H1 (cell line): ENCODE measurements around the gene DHX57. TPM values are rescaled to one million over a fixed set of nuclear protein-coding genes. Genes with fewer than 3 reads are reported as not detected.
A peak's percentile ranks its signal among the peaks of the same experiment; 100 is the strongest.

ENCODE experiments used
- CTCF ChIA-PET: fragments of 300-600 bp; sonication (Branson Sonifier 250); formaldehyde crosslinking; loops from one replicate; lab custom pipeline; 2021; ENCODE audit not compliant: partially characterized antibody; lab: Charles Lee
- POLR2A ChIA-PET: fragments of 300-600 bp; sonication (Branson Sonifier 250); formaldehyde crosslinking; loops from one replicate; lab custom pipeline; 2021; ENCODE audit warnings: inconsistent platforms; ENCODE audit not compliant: partially characterized antibody; lab: Charles Lee
- DNase-seq, 2 experiments: peaks; one replicate each; pipeline versions ENCODE4 v3.0.0 to v3.0.0-alpha.2; 2010 to 2022; ENCODE audit warnings: low spot score in 2 of 2, low read depth in 1 of 2, mixed read lengths in 1 of 2
- FAIRE-seq: peaks from 2 replicates; lab custom pipeline; 2011; peaks lifted over from hg19 to GRCh38; lab: Jason Lieb, UNC
- H2AFZ ChIP-seq: 2 replicates; pipeline ENCODE4 v1.8.1; 2012; ENCODE audit warnings: low read length, inconsistent platforms
- H2AK5ac ChIP-seq: 2 replicates; pipeline ENCODE4 v1.6.1; 2013; ENCODE audit warnings: low read depth, low read length
- H2BK120ac ChIP-seq: replicated peaks from 2 replicates; pipeline ENCODE3; 2013; ENCODE audit warnings: low read depth, low read length, inconsistent platforms
- H2BK12ac ChIP-seq: 2 replicates; pipeline ENCODE4 v1.6.1; 2013; ENCODE audit warnings: low read depth, low read length
- H2BK15ac ChIP-seq: 2 replicates; pipeline ENCODE4 v1.6.1; 2013; ENCODE audit warnings: low read length
- H2BK20ac ChIP-seq: 2 replicates; pipeline ENCODE4 v1.6.1; 2013; ENCODE audit warnings: low read length
- H2BK5ac ChIP-seq: 2 replicates; pipeline ENCODE4 v1.6.1; 2013; ENCODE audit warnings: low read depth, low read length
- H3K14ac ChIP-seq: 2 replicates; pipeline ENCODE4 v1.6.1; 2013; ENCODE audit warnings: inconsistent platforms; ENCODE audit not compliant: insufficient read length
- H3K18ac ChIP-seq: 2 replicates; pipeline ENCODE4 v1.6.1; 2013; ENCODE audit warnings: low read length; ENCODE audit errors: extremely low read depth
- H3K23ac ChIP-seq: 2 replicates; pipeline ENCODE4 v1.6.1; 2013; ENCODE audit warnings: inconsistent platforms; ENCODE audit not compliant: insufficient read length
- H3K23me2 ChIP-seq: 2 replicates; pipeline ENCODE4 v1.6.1; 2013; ENCODE audit warnings: low read depth, low read length
- H3K27ac ChIP-seq: 2 replicates; pipeline ENCODE4 v1.6.1; 2011; ENCODE audit warnings: low read depth, low read length, inconsistent platforms
- H3K27me3 ChIP-seq, 4 experiments: replicated peaks in 1 of 4; 1 replicate in 1 of 4; 2 replicates in 3 of 4; pipeline versions ENCODE4 v1.6.1 to v1.8.1; 2011 to 2013; ENCODE audit warnings: low read length in 3 of 4, mild to moderate bottlenecking in 3 of 4, inconsistent platforms in 2 of 4, mixed read lengths in 2 of 4, moderate library complexity in 1 of 4; ENCODE audit not compliant: control insufficient read depth in 3 of 4, insufficient read depth in 3 of 4; ENCODE audit errors: extremely low read depth in 1 of 4
- H3K36me3 ChIP-seq, 4 experiments: 2 replicates each; pipeline versions ENCODE4 v1.6.1 to v1.8.1; 2011 to 2013; ENCODE audit warnings: mild to moderate bottlenecking in 4 of 4, low read length in 3 of 4, moderate library complexity in 2 of 4, control low read depth in 1 of 4, inconsistent platforms in 1 of 4; ENCODE audit not compliant: insufficient read depth in 4 of 4, control insufficient read depth in 2 of 4
- H3K4ac ChIP-seq: replicated peaks from 2 replicates; pipeline ENCODE3; 2013; ENCODE audit warnings: low read length, low read depth, mixed read lengths, inconsistent platforms; ENCODE audit not compliant: insufficient read length
- H3K4me1 ChIP-seq, 4 experiments: replicated peaks in 1 of 4; 1 replicate in 1 of 4; 2 replicates in 3 of 4; pipeline versions ENCODE4 v1.6.1 to v1.8.1; 2011 to 2013; ENCODE audit warnings: low read length in 3 of 4, inconsistent platforms in 2 of 4, mixed read lengths in 1 of 4; ENCODE audit not compliant: insufficient read depth in 4 of 4, control insufficient read depth in 3 of 4
- H3K4me2 ChIP-seq, 2 experiments: 2 replicates each; pipeline versions ENCODE4 v1.6.1 to v1.8.1; 2011 to 2013; ENCODE audit warnings: low read depth in 2 of 2, low read length in 2 of 2, control low read depth in 1 of 2, inconsistent platforms in 1 of 2, mild to moderate bottlenecking in 1 of 2; ENCODE audit not compliant: insufficient read depth in 1 of 2
- H3K4me3 ChIP-seq, 4 experiments: fragments of 200-600, 300-600 bp in 1 of 4; sonication (generic), shearing (Covaris generic), sonication (Bioruptor Twin) in 1 of 4; 2 replicates each; pipeline versions ENCODE4 v1.5.1 to v1.8.1; 2011 to 2016; ENCODE audit warnings: low read length in 4 of 4, low read depth in 3 of 4, control low read depth in 2 of 4, inconsistent platforms in 2 of 4, mild to moderate bottlenecking in 2 of 4, mixed read lengths in 1 of 4, moderate library complexity in 1 of 4; ENCODE audit not compliant: insufficient read depth in 2 of 4; ENCODE audit errors: extremely low read depth in 1 of 4
- H3K56ac ChIP-seq: replicated peaks from 2 replicates; pipeline ENCODE3; 2013; ENCODE audit warnings: low read depth, mild to moderate bottlenecking, mixed read lengths, low read length, inconsistent platforms; ENCODE audit not compliant: insufficient read length
- H3K79me1 ChIP-seq: 2 replicates; pipeline ENCODE4 v1.6.1; 2013; ENCODE audit warnings: low read depth, low read length, control low read depth
- H3K79me2 ChIP-seq, 2 experiments: 2 replicates each; pipeline versions ENCODE4 v1.6.1 to v1.8.1; 2012 to 2013; ENCODE audit warnings: low read length in 2 of 2, mild to moderate bottlenecking in 2 of 2, inconsistent platforms in 1 of 2; ENCODE audit not compliant: insufficient read depth in 2 of 2, control insufficient read depth in 1 of 2
- H3K9ac ChIP-seq, 4 experiments: replicated peaks in 1 of 4; 1 replicate in 1 of 4; 2 replicates in 3 of 4; pipeline versions ENCODE4 v1.6.1 to v1.8.1; 2011 to 2013; ENCODE audit warnings: low read depth in 3 of 4, low read length in 3 of 4, control low read depth in 2 of 4, mild to moderate bottlenecking in 2 of 4, moderate library complexity in 2 of 4, inconsistent platforms in 1 of 4; ENCODE audit errors: extremely low read depth in 1 of 4
- H3K9me3 ChIP-seq, 2 experiments: 2 replicates each; pipeline versions ENCODE4 v1.6.1 to v1.8.1; 2012 to 2013; ENCODE audit warnings: mild to moderate bottlenecking in 2 of 2, moderate library complexity in 2 of 2, control low read depth in 1 of 2, inconsistent platforms in 1 of 2, low read depth in 1 of 2, low read length in 1 of 2, mixed read lengths in 1 of 2; ENCODE audit not compliant: insufficient read depth in 2 of 2
- H4K20me1 ChIP-seq, 2 experiments: replicated peaks in 1 of 2; 2 replicates each; pipeline versions ENCODE3 to v1.8.1; 2011 to 2013; ENCODE audit warnings: inconsistent platforms in 2 of 2, low read length in 2 of 2, mild to moderate bottlenecking in 1 of 2; ENCODE audit not compliant: insufficient read depth in 2 of 2, control insufficient read depth in 1 of 2
- H4K5ac ChIP-seq: 2 replicates; pipeline ENCODE4 v1.6.1; 2013; ENCODE audit warnings: low read length, low read depth, mixed read lengths, inconsistent platforms; ENCODE audit not compliant: insufficient read length
- H4K8ac ChIP-seq: 2 replicates; pipeline ENCODE4 v1.8.0; 2013; ENCODE audit warnings: mild to moderate bottlenecking, moderate library complexity, low read length, inconsistent platforms; ENCODE audit not compliant: insufficient read depth; ENCODE audit errors: extremely low read depth
- H4K91ac ChIP-seq: replicated peaks from 2 replicates; pipeline ENCODE3; 2013; ENCODE audit warnings: low read length, mixed read lengths, inconsistent platforms; ENCODE audit not compliant: insufficient read length
- FOSL1 ChIP-seq: IDR thresholded peaks from 2 replicates; pipeline ENCODE4 v1.6.1; 2011; ENCODE audit warnings: mild to moderate bottlenecking, low read depth, low read length, moderate library complexity; ENCODE audit not compliant: insufficient read depth
- GABPA ChIP-seq: IDR thresholded peaks from 2 replicates; pipeline ENCODE4 v1.6.1; 2011; ENCODE audit warnings: mild to moderate bottlenecking, low read length, moderate library complexity, borderline replicate concordance; ENCODE audit not compliant: insufficient read depth
- HDAC6 ChIP-seq: IDR thresholded peaks from one replicate; pipeline ENCODE4 v1.7.1; 2012; ENCODE audit warnings: low read depth, mild to moderate bottlenecking, inconsistent platforms, low read length, moderate library complexity
- KDM1A ChIP-seq: fragments of 200-600, 300-600 bp; sonication (generic); IDR thresholded peaks from 2 replicates; pipeline ENCODE4 v1.7.1; 2016; ENCODE audit warnings: mild to moderate bottlenecking, low read length, borderline replicate concordance
- KDM4A ChIP-seq: IDR thresholded peaks from one replicate; pipeline ENCODE4 v1.7.1; 2012; ENCODE audit warnings: low read depth, mild to moderate bottlenecking, moderate library complexity, low read length, inconsistent platforms; ENCODE audit not compliant: severe bottlenecking
- MAFK ChIP-seq: IDR thresholded peaks from 2 replicates; pipeline ENCODE4 v1.6.1; 2012; ENCODE audit warnings: low read depth, mild to moderate bottlenecking, improper control_type of control experiment, low read length
- RFX5 ChIP-seq: IDR thresholded peaks from 2 replicates; pipeline ENCODE4 v1.6.1; 2011; ENCODE audit warnings: low read depth, low read length, improper control_type of control experiment, borderline replicate concordance
- SP2 ChIP-seq: IDR thresholded peaks from 2 replicates; pipeline ENCODE4 v1.6.1; 2012; ENCODE audit warnings: mild to moderate bottlenecking, low read length, inconsistent platforms
- YY1 ChIP-seq: IDR thresholded peaks from 2 replicates; pipeline ENCODE4 v1.6.1; 2011; ENCODE audit warnings: low read depth, mild to moderate bottlenecking, low read length
- WGBS, 2 experiments: shearing (Covaris generic) in 1 of 2; methylation state at CpG; one replicate each; pipeline versions ENCODE4 v1.1.6 to v1.1.7; 2013 to 2015; ENCODE audit warnings: low lambda C conversion rate in 2 of 2, mixed read lengths in 2 of 2, inconsistent platforms in 1 of 2, low coverage in 1 of 2, missing lambda C conversion rate in 1 of 2; ENCODE audit not compliant: insufficient replicate concordance in 2 of 2, insufficient coverage in 1 of 2, insufficient read length in 1 of 2; ENCODE audit errors: extremely low coverage in 1 of 2, missing lambda C conversion rate in 1 of 2; 5-methylcytosine and 5-hydroxymethylcytosine counted together
- polyA plus RNA-seq, 7 experiments: library from polyadenylated mRNA; depleted of rRNA in 3 of 7; stranded (reverse) in 5 of 7; unstranded in 2 of 7; fragments of >200 nt in 5 of 7; fragments of 200-250 nt in 2 of 7; gene quantifications; 1 replicate in 5 of 7; 2 replicates in 1 of 7; 4 replicates in 1 of 7; pipeline versions ENCODE4 v1.2.1 to v1.2.3, GENCODE V29; 2011 to 2013; ENCODE audit warnings: missing spikeins in 2 of 7, mixed read lengths in 2 of 7
- total RNA-seq: library from RNA; stranded (reverse); fragmentation: NEBNext Ultra II Directional; extraction: Animal tissue kit (Norgen Biotek cat#: 25700); gene quantifications from 2 replicates; pipeline ENCODE4 v1.2.1, GENCODE V29; 2021
- TF ChIP-seq, protein P1 (sequence below): IDR thresholded peaks from 2 replicates; pipeline ENCODE4 v1.6.1; 2012; ENCODE audit warnings: inconsistent platforms
- TF ChIP-seq, protein P2 (sequence below): IDR thresholded peaks from 2 replicates; pipeline ENCODE4 v1.6.1; 2012; ENCODE audit warnings: low read length, inconsistent platforms
- TF ChIP-seq, protein P3 (sequence below): IDR thresholded peaks from 2 replicates; pipeline ENCODE4 v1.6.1; 2012; ENCODE audit warnings: inconsistent platforms

DHX57 gene
- total and polyA plus RNA-seq, 2 of the 8 experiments (the other 6 are each of a cell fraction or from before 2014, with no cell fraction given) = 10.7 to 32.9 TPM

DNA sequence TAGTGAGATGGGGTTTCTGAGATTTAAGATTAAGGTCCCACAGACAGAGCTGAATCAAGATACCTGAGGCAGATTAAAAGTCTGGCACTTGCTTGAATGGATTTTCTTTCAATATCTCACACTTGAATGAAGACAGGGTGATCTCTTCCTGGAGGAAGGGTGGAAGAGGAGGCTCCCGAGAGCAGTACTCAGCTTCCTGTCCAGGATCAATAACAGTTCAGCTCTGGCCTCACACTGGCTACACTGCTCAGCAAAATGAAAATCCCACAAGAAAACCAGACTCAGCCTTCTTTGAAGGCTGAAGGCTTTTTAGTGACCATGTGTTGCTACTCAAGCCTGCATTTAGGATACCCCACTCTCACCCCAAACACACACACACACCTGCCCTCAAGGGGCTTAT lies 25.0 kb upstream of the DHX57 start:
- Histone ChIP-seq H4K91ac (no peak overlapping the region), H3K4me2 (no peak overlapping the region), H2AK5ac (no peak overlapping the region), H2BK20ac (no peak overlapping the region), H2BK15ac (no peak overlapping the region), H2BK5ac (no peak overlapping the region), H2BK120ac (no peak overlapping the region), H3K4me1 (no peaks in the 10 kb centered on the region), H3K79me1 (no peaks in the 10 kb centered on the region), H3K36me3 (no peaks in the 10 kb centered on the region), H2BK12ac (no peak overlapping the region), H3K79me2 (no peaks in the 10 kb centered on the region), H3K14ac (no peak overlapping the region), H3K23ac (no peak overlapping the region), H3K23me2 (no peaks in the 10 kb centered on the region), H4K20me1 (no peaks in the 10 kb centered on the region), H3K27me3 (no peaks in the 10 kb centered on the region), H3K56ac (no peak overlapping the region), H4K8ac (no peak overlapping the region), H3K9ac (no peak overlapping the region), H4K5ac (no peak overlapping the region), H3K27ac (no peak overlapping the region), H3K9me3 (no peaks in the 10 kb centered on the region), H3K18ac (no peak overlapping the region), H3K4ac (no peak overlapping the region), H3K4me3 (no peak overlapping the region), H2AFZ (peak overlapping the region; percentile 66; the same call in 1 of the 2 replicates)
- no peak for FAIRE-seq
- no peak for DNase-seq
- ChIA-PET POLR2A (no interaction called here), CTCF (interaction anchor here (0.7 to 1.1 kb wide), 3 partner anchors 19 to 965 kb away, joined by 3 read pairs; no protein-coding TSS in a partner anchor)
- TF ChIP-seq HDAC6 (no peak), RFX5 (no peak), KDM1A (no peak), GABPA (no peak), SP2 (no peak), YY1 (no peak), MAFK (no peak), FOSL1 (no peak), KDM4A (no peak)
- TF ChIP-seq, protein P1, sequence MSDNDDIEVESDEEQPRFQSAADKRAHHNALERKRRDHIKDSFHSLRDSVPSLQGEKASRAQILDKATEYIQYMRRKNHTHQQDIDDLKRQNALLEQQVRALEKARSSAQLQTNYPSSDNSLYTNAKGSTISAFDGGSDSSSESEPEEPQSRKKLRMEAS = no peak
- TF ChIP-seq, protein P2, sequence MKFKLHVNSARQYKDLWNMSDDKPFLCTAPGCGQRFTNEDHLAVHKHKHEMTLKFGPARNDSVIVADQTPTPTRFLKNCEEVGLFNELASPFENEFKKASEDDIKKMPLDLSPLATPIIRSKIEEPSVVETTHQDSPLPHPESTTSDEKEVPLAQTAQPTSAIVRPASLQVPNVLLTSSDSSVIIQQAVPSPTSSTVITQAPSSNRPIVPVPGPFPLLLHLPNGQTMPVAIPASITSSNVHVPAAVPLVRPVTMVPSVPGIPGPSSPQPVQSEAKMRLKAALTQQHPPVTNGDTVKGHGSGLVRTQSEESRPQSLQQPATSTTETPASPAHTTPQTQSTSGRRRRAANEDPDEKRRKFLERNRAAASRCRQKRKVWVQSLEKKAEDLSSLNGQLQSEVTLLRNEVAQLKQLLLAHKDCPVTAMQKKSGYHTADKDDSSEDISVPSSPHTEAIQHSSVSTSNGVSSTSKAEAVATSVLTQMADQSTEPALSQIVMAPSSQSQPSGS = no peak
- TF ChIP-seq, protein P3, sequence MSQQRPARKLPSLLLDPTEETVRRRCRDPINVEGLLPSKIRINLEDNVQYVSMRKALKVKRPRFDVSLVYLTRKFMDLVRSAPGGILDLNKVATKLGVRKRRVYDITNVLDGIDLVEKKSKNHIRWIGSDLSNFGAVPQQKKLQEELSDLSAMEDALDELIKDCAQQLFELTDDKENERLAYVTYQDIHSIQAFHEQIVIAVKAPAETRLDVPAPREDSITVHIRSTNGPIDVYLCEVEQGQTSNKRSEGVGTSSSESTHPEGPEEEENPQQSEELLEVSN = no peak
- 92% methylated on average over 1 of the region's 1 CpG; no CpG with 5 or more reads in 1 of the 2 experiments for WGBS, 2 experiments
